C4-2B (cell line): Measurements from ENCODE around the gene CARMIL1.

ENCODE experiments used
- H3K27ac ChIP-seq: fragments of 450-650 bp; 2 replicates; pipeline ENCODE4 v1.5.1; 2017
- ZFX ChIP-seq: fragments of 450-650 bp; IDR thresholded peaks from 2 replicates; pipeline ENCODE4 v1.6.1; 2017
- TF ChIP-seq, protein P1 (sequence below): fragments of 450-650 bp; conservative IDR thresholded peaks from 2 replicates; pipeline ENCODE4 v1.5.1; 2017; ENCODE audit warnings: mild to moderate bottlenecking

Gene CARMIL1

DNA sequence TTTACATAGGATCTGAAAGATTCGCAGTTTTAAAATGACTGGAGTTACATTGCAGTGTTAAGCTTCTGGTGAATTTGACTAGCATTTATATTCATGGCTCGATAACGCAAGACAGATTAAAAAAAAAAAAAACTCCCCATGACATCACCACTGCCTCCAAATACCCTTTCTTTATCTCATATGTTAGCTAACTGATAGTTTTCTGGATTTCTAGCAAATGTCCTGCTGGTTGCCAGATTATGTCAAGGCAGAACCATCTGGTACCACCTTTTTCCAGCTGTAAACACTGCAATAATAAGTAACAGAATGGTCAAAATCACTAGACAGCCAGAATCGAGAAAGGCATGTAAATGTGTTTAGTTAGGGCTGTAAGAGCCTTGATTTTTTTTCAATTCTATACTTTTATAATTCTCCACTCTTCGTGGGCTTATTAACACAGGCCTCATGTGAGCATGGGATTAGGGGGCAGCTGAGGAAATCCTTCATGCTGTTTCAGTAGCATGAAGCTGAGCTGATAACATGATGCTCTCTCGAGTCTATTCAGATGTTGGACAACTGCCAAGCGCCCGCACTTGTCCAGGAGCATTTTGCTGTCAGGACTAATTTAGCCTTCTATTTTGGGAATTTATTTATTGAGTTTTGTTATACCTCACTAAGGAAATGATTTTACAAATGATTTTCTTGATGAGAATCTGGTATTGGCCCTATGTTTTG lies 206.8 kb downstream of the CARMIL1 start:
- no peak overlapping the region for H3K27ac ChIP-seq
- no peak for TF ChIP-seq ZFX
- TF ChIP-seq, protein P1, sequence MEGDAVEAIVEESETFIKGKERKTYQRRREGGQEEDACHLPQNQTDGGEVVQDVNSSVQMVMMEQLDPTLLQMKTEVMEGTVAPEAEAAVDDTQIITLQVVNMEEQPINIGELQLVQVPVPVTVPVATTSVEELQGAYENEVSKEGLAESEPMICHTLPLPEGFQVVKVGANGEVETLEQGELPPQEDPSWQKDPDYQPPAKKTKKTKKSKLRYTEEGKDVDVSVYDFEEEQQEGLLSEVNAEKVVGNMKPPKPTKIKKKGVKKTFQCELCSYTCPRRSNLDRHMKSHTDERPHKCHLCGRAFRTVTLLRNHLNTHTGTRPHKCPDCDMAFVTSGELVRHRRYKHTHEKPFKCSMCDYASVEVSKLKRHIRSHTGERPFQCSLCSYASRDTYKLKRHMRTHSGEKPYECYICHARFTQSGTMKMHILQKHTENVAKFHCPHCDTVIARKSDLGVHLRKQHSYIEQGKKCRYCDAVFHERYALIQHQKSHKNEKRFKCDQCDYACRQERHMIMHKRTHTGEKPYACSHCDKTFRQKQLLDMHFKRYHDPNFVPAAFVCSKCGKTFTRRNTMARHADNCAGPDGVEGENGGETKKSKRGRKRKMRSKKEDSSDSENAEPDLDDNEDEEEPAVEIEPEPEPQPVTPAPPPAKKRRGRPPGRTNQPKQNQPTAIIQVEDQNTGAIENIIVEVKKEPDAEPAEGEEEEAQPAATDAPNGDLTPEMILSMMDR, result no peak

DNA sequence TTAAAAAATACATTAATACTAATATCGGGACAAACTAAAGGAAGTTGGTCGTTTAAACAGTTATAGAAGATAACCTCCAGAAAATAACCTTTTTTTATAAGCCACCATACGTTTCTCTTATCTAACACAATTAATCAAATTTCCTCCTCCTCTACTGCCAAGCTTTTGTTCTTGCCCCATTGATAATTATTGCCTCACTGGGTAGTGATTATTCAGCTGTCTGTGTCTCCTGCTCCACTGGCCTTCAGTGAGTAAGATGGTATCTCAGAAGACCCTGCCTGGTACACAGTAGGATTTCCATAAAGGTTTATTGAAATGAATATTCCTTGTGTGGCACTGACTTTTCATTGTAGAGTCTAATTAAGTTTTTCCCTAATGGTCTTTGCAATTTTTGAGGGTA lies 207.4 kb downstream of the CARMIL1 start:
- no peak for TF ChIP-seq ZFX
- TF ChIP-seq, protein P1, result no peak
- no peak overlapping the region for H3K27ac ChIP-seq

DNA sequence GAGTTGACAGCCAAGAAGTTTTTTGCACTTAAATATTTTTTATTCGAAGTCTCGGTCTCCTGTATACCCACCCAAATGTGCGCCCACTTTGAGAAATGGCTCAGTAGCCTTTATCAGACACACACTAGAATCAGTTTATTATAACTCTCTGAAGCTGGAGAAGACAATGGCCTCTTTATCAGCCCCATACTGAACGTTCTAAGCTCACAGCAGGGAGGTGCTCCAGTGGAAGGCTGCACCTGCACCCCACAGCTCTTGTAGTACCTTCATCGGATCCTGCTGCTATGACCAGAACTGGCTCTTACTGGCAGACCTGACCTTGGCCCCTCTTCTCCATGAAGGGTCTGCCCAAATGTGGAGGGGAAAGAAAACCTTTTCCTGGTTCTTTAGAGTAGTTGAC lies 207.8 kb downstream of the CARMIL1 start:
- no peak for TF ChIP-seq ZFX
- TF ChIP-seq, protein P1, result no peak
- no peak overlapping the region for H3K27ac ChIP-seq

DNA sequence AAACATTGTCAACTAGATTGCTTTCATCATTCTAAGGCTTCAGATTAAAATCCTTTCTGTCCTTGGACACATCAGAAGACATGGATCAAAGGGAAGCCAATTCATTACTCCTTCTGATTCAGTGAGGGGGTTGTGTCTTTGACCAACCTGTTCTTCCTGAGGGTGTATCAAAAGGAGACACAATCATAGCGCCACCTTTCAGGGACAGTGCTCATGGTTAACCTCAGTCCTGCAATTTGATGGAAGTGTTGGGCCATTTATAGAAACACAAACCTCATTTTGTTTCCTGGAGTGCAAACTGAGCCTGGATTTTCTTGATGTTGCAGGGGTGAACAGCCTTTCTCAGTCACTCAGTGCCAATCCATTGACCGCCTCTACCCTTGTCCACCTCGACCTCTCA lies 209.0 kb downstream of the CARMIL1 start:
- H3K27ac ChIP-seq, result no peak overlapping the region
- TF ChIP-seq, protein P1, result no peak
- no peak for TF ChIP-seq ZFX

DNA sequence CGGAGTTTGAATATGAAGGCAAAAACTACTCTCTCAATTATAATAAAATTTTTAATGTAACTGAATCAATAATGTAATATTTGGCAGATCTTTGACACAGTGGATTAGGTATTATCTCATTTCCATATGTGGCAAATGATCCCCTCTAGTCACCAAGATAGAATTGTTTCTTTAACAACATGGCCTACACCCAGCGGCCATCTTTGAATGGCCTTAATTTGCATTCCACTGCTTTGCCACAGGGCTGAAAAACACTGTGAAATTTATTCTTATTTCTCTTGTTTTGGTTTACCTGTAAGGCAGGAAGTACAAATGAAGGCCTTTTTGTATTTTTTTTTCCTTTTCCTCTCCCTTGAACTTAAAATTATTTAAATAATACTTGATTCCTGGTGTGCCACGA lies 210.2 kb downstream of the CARMIL1 start:
- no peak overlapping the region for H3K27ac ChIP-seq

DNA sequence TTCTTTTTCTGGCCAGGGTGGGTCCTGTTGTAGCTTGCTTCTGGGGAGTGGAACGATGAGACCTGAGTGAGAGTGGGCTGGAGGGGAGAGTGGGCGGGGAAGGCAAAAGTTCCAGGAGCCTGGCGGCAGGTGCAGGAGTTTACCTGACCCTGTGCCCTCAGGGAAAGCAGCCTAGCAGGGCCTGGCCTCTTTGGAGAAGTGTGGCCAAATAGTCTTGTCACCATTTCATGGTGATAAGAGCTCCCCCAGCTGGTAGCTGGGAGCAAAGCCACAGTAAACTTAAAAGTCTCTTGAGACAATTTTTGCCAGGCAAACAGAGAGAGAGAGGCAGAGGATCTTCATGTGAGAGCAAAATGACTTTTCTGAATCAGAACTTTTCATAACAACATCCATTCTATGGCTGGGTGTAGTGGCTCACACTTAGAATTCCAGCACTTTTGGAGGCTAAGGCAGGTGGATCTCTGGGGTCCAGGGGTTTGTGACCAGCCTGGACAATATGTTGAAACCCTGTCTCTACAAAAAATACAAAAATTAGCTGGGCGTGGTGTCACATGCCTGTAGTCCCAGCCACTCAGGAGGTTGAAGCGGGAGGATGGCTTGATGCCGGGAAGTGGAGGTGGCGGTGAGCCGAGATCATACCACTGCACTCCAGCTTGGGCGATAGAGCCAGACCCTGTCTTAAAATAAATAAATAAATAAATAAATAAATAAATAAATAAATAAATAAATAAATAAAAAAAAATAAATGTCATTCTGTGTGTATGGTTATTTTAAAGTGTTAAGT lies 211.0 kb downstream of the CARMIL1 start:
- H3K27ac ChIP-seq, result no peak overlapping the region
- no peak for TF ChIP-seq ZFX
- TF ChIP-seq, protein P1, result peak; percentile 88

More for the DNA sequence above, 210.2 kb downstream of the CARMIL1 start:
- TF ChIP-seq, protein P1, result no peak
- TF ChIP-seq ZFX, result no peak

DNA sequence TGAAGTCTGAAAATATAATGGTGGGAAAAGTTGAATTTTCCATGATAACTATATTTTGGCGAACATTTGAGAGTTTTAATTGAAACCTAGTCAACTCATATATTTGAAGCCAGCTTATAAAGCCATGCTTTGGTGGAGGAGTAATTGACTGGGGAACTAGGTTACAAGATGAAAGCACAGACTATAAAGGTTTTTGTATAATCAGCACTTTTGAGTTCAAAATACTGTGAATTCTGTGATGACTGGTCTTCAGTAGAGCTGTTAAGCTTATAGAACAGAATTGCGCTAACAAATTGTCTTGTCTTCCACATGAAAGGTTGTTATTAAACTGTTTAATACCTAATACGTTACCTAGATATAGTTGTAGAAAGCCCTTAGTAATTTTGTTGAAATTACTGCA lies 213.8 kb downstream of the CARMIL1 start:
- H3K27ac ChIP-seq, result no peak overlapping the region
- TF ChIP-seq, protein P1, result no peak
- TF ChIP-seq ZFX, result no peak
